Right lobe of liver (tissue), 4 donors: ENCODE data around the gene CSTF1.

Experiments used
- POLR2A ChIP-seq: fragments of 450-650 bp; IDR thresholded peaks from one replicate; pipeline ENCODE4 v1.6.1; 2017; ENCODE audit warnings: antibody characterized with exemption, mild to moderate bottlenecking
- TF ChIP-seq, protein P1 (sequence below), 4 donors: fragments of 200-600 bp in 3 of 4; fragments of 450-650 bp in 1 of 4; IDR thresholded peaks; one replicate each; pipeline versions ENCODE4 v1.5.1 to v1.8.0; 2016 to 2022; ENCODE audit warnings: antibody characterized with exemption in 4 of 4, mild to moderate bottlenecking in 2 of 4
- donor health status: DM: no; HTN: no; CAD: no.
- donor health status: DM: no; HTN: no; CAD: no.
- donor health status: DM: no; HTN: yes; CAD: no.

DNA sequence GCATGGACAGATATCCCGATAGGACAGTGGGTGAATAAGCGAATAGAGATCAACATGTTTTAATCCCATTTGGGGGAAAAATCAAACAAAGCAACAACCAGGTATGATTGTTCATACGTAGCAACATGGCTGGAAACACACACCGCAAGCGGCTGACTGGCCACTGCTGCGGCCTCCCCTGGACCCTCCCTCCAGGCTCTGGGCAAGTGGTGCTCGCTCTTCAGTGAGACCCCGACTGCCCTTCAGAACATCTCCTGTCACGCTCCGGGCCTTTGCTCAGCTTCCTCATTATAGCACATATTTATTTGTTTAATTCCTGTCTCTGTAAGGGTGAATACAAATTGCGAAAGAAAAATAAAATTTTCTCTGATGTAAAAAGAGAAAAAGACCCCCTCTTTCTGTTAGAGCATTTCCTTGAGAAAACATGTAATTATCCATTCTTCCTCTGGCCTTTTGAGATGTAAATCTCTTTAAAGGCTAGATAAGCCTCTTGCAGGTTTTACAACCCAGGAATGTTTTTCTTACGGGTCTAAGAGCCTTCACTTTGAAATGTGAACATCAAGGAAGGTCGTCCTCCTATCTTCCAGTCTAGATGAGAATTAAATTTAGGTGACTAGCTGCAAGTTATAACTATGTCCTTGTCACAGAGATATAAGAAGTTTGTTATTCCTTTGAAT, 44.7 kb upstream of the CSTF1 start:
- TF ChIP-seq, protein P1, sequence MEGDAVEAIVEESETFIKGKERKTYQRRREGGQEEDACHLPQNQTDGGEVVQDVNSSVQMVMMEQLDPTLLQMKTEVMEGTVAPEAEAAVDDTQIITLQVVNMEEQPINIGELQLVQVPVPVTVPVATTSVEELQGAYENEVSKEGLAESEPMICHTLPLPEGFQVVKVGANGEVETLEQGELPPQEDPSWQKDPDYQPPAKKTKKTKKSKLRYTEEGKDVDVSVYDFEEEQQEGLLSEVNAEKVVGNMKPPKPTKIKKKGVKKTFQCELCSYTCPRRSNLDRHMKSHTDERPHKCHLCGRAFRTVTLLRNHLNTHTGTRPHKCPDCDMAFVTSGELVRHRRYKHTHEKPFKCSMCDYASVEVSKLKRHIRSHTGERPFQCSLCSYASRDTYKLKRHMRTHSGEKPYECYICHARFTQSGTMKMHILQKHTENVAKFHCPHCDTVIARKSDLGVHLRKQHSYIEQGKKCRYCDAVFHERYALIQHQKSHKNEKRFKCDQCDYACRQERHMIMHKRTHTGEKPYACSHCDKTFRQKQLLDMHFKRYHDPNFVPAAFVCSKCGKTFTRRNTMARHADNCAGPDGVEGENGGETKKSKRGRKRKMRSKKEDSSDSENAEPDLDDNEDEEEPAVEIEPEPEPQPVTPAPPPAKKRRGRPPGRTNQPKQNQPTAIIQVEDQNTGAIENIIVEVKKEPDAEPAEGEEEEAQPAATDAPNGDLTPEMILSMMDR (IDR thresholded peaks at IDR 0.05): no peak
- TF ChIP-seq POLR2A: no peak
